ENCODE measurements around the gene BCAS1.

BCAS1 gene

DNA sequence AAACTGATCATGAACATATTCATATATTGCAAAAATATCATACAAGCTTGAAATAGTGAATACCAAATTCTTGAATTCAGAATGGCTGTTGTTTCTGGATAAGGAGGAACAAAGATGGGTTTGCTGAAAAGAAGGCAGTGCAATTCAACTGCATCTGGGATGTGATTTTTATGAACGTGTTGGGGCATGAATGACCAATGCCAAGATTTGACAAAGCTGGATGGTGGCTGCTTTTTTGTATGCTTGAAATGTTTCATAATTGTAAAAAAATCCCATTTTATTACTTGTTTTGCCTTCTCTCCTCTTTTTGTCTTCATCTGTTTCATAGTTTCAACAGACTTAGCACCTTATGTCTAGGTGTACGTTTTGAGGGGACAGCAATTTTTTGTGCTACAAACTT lies 36.8 kb upstream of the BCAS1 start (continued):
- no peak for TF ChIP-seq ZNF48 (tag by site-specific recombination; IDR thresholded peaks at IDR 0.05)
- no peak for TF ChIP-seq ZNF433 (tag by site-specific recombination; IDR thresholded peaks at IDR 0.05; ENCODE audit: low read depth)
- TF ChIP-seq ZNF10 (tag by site-specific recombination; IDR thresholded peaks at IDR 0.05), result no peak
- no peak for TF ChIP-seq ZEB2 (tag by site-specific recombination; IDR thresholded peaks at IDR 0.05)
- TF ChIP-seq, protein P1, sequence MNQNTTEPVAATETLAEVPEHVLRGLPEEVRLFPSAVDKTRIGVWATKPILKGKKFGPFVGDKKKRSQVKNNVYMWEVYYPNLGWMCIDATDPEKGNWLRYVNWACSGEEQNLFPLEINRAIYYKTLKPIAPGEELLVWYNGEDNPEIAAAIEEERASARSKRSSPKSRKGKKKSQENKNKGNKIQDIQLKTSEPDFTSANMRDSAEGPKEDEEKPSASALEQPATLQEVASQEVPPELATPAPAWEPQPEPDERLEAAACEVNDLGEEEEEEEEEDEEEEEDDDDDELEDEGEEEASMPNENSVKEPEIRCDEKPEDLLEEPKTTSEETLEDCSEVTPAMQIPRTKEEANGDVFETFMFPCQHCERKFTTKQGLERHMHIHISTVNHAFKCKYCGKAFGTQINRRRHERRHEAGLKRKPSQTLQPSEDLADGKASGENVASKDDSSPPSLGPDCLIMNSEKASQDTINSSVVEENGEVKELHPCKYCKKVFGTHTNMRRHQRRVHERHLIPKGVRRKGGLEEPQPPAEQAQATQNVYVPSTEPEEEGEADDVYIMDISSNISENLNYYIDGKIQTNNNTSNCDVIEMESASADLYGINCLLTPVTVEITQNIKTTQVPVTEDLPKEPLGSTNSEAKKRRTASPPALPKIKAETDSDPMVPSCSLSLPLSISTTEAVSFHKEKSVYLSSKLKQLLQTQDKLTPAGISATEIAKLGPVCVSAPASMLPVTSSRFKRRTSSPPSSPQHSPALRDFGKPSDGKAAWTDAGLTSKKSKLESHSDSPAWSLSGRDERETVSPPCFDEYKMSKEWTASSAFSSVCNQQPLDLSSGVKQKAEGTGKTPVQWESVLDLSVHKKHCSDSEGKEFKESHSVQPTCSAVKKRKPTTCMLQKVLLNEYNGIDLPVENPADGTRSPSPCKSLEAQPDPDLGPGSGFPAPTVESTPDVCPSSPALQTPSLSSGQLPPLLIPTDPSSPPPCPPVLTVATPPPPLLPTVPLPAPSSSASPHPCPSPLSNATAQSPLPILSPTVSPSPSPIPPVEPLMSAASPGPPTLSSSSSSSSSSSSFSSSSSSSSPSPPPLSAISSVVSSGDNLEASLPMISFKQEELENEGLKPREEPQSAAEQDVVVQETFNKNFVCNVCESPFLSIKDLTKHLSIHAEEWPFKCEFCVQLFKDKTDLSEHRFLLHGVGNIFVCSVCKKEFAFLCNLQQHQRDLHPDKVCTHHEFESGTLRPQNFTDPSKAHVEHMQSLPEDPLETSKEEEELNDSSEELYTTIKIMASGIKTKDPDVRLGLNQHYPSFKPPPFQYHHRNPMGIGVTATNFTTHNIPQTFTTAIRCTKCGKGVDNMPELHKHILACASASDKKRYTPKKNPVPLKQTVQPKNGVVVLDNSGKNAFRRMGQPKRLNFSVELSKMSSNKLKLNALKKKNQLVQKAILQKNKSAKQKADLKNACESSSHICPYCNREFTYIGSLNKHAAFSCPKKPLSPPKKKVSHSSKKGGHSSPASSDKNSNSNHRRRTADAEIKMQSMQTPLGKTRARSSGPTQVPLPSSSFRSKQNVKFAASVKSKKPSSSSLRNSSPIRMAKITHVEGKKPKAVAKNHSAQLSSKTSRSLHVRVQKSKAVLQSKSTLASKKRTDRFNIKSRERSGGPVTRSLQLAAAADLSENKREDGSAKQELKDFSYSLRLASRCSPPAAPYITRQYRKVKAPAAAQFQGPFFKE (tag by site-specific recombination; IDR thresholded peaks at IDR 0.05; ENCODE audit: borderline replicate concordance), result no peak

DNA sequence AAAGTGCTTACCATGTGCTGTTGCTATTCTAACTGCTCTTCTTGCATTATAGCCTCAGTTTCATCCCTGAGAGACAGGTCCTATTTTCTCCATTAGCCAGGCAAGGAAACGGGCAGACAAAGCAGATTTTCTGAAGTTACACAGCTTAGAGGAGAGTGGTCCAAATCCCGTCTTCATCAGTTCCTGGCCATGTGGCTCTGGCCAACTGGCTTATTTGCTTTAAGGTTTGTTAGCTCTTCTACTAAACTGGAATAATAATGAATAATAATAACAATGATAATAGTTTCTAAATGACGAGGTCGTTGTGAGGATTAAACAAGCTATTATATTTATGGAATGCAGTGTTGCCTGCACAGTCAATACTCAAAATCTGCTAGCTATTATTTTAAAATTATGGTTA lies 35.8 kb upstream of the BCAS1 start:
- Histone ChIP-seq H3K9me3 (ENCODE audit: control insufficient read depth, insufficient read depth, low read depth, low read length) (no peaks in the 10 kb centered on the region), H3K4me3 (ENCODE audit: low read depth, low read length) (no peak overlapping the region), H3K4me1 (ENCODE audit: control insufficient read depth, insufficient read depth, low read length) (no peaks in the 10 kb centered on the region), H3K27ac (ENCODE audit: extremely low read depth, low read depth, low read length) (no peak overlapping the region), H3K36me3 (ENCODE audit: control insufficient read depth in 2 of 2, insufficient read depth in 1 of 2, low read length in 2 of 2) (no peaks in the 10 kb centered on the region)
- ChIA-PET CTCF (interaction anchor here (0.5 to 15.5 kb wide), 7 partner anchors 9 to 95 kb away, joined by 3 to 361 read pairs (median 3); no protein-coding TSS in a partner anchor), POLR2A (no interaction called here)
- no peak for TF ChIP-seq ZNF664 (tag by site-specific recombination; IDR thresholded peaks at IDR 0.05)
- TF ChIP-seq, protein P2, sequence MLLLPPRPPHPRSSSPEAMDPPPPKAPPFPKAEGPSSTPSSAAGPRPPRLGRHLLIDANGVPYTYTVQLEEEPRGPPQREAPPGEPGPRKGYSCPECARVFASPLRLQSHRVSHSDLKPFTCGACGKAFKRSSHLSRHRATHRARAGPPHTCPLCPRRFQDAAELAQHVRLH (tag by site-specific recombination; IDR thresholded peaks at IDR 0.05), result no peak

DNA sequence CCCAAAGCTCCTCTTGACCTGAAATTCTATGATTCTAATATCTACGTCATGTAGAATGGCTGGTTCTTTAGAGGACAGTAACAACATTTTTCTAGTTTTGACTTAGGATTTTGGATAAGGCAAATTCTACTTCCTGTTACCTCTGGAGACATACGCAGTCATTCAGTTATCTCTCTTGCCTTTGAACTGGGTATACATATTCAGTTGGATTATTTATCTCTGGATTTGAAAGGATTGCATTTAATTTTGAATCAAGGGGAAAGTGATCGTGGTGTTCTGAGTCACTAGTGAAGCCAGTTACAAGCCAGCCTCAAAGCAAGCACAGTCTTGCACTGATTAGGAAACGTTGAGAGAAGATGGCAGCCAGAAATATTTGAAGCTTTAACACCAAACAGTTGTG lies 35.3 kb upstream of the BCAS1 start:
- CTCF ChIA-PET, result interaction anchor here (0.8 to 15.5 kb wide), 6 partner anchors 9 to 96 kb away, joined by 3 to 361 read pairs (median 11); no protein-coding TSS in a partner anchor
- Histone ChIP-seq H3K9me3 (ENCODE audit: control insufficient read depth, insufficient read depth, low read depth, low read length) (no peaks in the 10 kb centered on the region), H3K4me3 (ENCODE audit: low read depth, low read length) (no peak overlapping the region), H3K36me3 (ENCODE audit: control insufficient read depth in 2 of 2, insufficient read depth in 1 of 2, low read length in 2 of 2) (no peaks in the 10 kb centered on the region), H3K4me1 (ENCODE audit: control insufficient read depth, insufficient read depth, low read length) (no peaks in the 10 kb centered on the region), H3K27ac (ENCODE audit: extremely low read depth, low read depth, low read length) (no peak overlapping the region)
- POLR2A ChIA-PET, result interaction anchor here (0.6 to 1.4 kb wide), 2 partner anchors 86 to 103 kb away, joined by 3 to 4 read pairs; partner anchors contain the start of gene PFDN4
- TF ChIP-seq ZEB2 (tag by site-specific recombination; IDR thresholded peaks at IDR 0.05) (no peak), OVOL3 (tag by site-specific recombination; IDR thresholded peaks at IDR 0.05) (no peak), ZNF274 (IDR thresholded peaks at IDR 0.05; ENCODE audit: low read length) (no peak), ZNF274 (tag by site-specific recombination; IDR thresholded peaks at IDR 0.05; ENCODE audit: borderline replicate concordance) (no peak), ZFP41 (tag by site-specific recombination; IDR thresholded peaks at IDR 0.05; ENCODE audit: borderline replicate concordance) (no peak), ZNF23 (tag by site-specific recombination; IDR thresholded peaks at IDR 0.05; ENCODE audit: borderline replicate concordance) (no peak), ZNF266 (tag by site-specific recombination; IDR thresholded peaks at IDR 0.05; ENCODE audit: low read depth) (no peak), ZNF707 (tag by site-specific recombination; IDR thresholded peaks at IDR 0.05) (no peak), KLF1 (tag by site-specific recombination; IDR thresholded peaks at IDR 0.05) (no peak), ZNF16 (tag by site-specific recombination; IDR thresholded peaks at IDR 0.05; ENCODE audit: low read depth) (no peak), ZNF366 (tag by site-specific recombination; conservative IDR thresholded peaks at IDR 0.05) (no peak)
- TF ChIP-seq, protein P3, sequence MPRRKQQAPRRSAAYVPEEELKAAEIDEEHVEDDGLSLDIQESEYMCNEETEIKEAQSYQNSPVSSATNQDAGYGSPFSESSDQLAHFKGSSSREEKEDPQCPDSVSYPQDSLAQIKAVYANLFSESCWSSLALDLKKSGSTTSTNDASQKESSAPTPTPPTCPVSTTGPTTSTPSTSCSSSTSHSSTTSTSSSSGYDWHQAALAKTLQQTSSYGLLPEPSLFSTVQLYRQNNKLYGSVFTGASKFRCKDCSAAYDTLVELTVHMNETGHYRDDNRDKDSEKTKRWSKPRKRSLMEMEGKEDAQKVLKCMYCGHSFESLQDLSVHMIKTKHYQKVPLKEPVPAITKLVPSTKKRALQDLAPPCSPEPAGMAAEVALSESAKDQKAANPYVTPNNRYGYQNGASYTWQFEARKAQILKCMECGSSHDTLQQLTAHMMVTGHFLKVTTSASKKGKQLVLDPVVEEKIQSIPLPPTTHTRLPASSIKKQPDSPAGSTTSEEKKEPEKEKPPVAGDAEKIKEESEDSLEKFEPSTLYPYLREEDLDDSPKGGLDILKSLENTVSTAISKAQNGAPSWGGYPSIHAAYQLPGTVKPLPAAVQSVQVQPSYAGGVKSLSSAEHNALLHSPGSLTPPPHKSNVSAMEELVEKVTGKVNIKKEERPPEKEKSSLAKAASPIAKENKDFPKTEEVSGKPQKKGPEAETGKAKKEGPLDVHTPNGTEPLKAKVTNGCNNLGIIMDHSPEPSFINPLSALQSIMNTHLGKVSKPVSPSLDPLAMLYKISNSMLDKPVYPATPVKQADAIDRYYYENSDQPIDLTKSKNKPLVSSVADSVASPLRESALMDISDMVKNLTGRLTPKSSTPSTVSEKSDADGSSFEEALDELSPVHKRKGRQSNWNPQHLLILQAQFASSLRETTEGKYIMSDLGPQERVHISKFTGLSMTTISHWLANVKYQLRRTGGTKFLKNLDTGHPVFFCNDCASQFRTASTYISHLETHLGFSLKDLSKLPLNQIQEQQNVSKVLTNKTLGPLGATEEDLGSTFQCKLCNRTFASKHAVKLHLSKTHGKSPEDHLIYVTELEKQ (tag by site-specific recombination; IDR thresholded peaks at IDR 0.05; ENCODE audit: borderline replicate concordance), result no peak
- TF ChIP-seq, protein P4, sequence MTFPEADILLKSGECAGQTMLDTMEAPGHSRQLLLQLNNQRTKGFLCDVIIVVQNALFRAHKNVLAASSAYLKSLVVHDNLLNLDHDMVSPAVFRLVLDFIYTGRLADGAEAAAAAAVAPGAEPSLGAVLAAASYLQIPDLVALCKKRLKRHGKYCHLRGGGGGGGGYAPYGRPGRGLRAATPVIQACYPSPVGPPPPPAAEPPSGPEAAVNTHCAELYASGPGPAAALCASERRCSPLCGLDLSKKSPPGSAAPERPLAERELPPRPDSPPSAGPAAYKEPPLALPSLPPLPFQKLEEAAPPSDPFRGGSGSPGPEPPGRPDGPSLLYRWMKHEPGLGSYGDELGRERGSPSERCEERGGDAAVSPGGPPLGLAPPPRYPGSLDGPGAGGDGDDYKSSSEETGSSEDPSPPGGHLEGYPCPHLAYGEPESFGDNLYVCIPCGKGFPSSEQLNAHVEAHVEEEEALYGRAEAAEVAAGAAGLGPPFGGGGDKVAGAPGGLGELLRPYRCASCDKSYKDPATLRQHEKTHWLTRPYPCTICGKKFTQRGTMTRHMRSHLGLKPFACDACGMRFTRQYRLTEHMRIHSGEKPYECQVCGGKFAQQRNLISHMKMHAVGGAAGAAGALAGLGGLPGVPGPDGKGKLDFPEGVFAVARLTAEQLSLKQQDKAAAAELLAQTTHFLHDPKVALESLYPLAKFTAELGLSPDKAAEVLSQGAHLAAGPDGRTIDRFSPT (tag by site-specific recombination; IDR thresholded peaks at IDR 0.05), result no peak

All from HEK293 (cell line).